ENCODE data around the gene KCNA3.
"Not testable (repeated sequence)": the region's sequence is repeated elsewhere in the genome, so short reads cannot be mapped to it uniquely, and the experiment has no call there.

KCNA3 gene

DNA sequence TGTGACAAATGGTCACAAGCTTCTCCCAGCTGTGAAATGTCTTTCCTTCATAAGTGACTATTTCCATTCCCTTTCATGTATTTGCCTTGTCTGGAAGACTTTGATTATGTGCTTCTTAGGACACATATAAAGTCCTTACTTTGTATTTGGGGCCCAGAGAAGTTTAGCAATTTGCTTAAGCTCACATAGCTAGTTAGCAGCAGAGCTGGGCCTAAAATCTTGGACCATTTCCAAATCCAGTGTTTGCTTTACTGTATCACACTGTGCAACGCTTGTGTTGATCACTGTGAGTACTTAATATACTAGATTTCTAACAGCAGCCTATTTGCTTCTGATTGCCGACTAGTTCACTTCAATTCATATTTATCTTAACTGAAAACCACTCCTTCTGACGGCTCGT, 2.2 kb upstream of the KCNA3 start:
- DNase-seq = no peak

GRCh38 chr1:110675060-110675791, 486 bp upstream of the KCNA3 start:
- no peak for DNase-seq

GRCh38 chr1:110673805-110674336, 869 bp downstream of the KCNA3 start:
- DNase-seq = no peak

DNA sequence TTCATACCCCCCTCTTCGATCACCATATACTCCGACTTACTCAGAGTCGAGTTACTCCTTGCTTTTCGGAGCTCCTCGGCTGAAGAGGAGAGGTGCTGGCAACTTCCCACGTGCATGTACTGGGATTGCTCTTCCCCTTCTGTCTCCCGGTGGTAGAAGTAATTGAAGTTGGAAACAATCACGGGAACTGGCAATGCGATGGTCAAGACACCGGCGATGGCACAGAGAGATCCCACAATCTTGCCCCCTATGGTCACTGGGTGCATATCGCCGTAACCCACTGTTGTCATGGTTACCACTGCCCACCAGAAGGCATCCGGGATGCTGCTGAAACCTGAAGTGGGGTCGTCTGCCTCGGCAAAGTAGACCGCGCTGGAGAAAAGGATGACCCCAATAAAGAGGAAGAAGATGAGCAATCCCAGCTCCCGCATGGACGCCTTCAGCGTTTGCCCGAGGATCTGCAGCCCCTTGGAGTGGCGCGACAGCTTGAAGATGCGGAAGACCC, 1.5 kb downstream of the KCNA3 start:
- no peak for DNase-seq

DNA sequence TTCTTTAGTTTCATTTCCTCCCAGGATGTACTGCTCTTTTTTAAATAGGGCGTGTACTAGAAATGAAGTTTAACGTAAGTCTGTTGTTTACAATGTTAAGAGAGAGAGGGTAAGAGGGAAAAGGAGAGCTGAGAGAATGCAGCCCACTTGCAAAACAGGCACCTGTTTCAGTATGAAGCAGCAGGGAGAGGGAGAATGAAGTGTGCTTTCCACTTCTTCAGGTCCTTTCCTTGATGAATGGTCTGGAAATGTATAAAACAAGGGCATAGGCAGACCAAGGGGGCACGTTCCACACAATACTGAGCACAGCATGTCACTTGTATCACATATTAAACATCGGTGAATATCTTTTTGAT, 2.0 kb downstream of the KCNA3 start:
- DNase-seq = no peak

DNA sequence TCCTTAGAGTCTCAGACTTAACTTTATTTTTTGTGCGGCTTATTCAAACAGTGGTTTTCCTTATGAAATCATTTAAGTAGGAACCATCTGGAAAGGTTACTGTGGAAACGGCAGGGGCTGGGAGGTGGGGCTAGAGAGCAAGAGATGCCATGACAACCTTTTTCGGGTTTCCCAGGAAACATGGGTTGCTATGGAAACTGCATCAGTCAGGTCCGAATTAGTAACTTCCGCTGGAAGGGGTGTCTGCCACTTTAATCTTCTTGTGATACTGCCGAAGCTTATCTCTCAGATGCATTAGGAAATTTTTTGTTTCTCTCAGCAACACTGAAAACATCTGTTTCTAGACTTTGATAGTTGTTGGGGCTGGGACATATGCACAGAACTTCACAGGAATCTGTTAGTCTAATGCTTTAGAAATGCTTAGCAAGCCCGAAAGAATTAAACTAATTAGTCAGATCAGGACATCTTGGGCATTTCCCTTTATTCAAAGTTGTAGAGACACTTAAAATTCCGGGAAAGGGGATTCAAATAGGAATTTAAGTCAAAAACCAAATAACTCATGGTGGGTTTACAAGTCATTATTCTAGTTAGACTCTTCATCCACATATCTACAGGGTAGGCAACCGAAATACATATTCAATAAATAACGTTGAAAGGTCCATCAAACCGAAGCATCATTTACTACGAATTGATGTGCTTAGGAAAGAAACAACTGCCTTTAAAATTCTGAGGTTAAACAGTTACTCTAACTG, 2.6 kb downstream of the KCNA3 start:
- DNase-seq = no peak

DNA sequence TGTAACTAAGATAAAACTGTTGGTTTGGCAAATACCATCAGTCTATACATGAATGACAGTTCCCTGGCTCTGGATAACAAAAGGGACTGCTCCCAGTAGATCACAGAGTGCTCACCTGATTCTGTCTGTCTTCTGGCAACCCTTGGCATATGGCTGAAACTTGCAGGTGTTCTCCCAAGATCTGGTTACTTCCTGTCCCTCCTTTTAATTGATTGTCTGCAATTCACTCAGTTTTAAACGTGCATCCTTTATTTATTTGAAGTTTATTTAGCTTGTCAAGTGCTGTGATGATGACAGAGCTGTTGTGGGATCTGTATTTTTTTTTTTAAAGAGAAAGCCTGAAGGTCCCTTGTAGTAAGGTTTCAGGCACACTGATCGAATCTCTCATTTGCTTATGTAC, 3.4 kb downstream of the KCNA3 start:
- DNase-seq = no peak

- no peak for DNase-seq
These were observed 6.2 kb downstream of the KCNA3 start for GRCh38 chr1:110668549-110668948.

GRCh38 chr1:110667776-110668175, 7.0 kb downstream of the KCNA3 start:
- no peak for DNase-seq

DNA sequence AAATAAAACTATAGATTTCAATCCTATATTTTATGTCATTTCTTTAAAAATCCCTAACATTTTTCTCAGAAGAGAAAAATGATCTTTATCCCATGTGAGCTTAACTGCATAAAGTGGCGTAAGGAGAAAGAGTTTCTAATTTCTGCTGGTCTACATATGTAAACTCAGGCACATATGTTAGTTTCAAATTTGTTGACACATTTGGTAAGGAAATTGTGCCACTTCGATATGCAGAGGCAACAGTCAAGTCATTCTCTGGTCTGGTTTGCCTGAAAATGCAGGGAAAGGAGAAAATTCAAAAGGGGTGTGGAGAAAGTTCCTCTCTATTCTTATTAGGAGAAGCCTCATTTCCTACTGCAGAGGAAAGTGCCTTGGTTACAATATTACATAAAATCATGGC, 11.5 kb downstream of the KCNA3 start:
- no peak for DNase-seq

DNA sequence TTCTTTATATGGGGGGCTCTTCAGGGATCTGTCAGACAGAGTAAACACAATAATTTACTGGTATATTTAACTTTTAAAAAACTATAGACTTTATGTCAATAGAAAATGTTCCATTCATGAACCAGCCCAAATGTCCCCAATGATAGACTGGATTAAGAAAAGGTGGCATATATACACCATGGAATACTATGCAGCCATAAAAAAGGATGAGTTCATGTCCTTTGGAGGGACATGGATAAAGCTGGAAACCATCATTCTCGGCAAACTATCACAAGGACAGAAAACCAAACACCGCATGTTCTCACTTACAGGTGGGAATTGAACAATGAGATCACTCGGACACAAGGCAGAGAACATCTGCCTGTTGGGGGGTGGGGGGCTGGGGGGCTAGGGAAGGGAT, 15.2 kb downstream of the KCNA3 start:
- not testable (repeated sequence) for DNase-seq

- no peak for DNase-seq
These were observed 17.4 kb downstream of the KCNA3 start for GRCh38 chr1:110657351-110657750.

- no peak for DNase-seq
These were observed 24.1 kb downstream of the KCNA3 start for GRCh38 chr1:110650609-110651008.

GRCh38 chr1:110648417-110648816, 26.3 kb downstream of the KCNA3 start:
- DNase-seq = no peak

DNA sequence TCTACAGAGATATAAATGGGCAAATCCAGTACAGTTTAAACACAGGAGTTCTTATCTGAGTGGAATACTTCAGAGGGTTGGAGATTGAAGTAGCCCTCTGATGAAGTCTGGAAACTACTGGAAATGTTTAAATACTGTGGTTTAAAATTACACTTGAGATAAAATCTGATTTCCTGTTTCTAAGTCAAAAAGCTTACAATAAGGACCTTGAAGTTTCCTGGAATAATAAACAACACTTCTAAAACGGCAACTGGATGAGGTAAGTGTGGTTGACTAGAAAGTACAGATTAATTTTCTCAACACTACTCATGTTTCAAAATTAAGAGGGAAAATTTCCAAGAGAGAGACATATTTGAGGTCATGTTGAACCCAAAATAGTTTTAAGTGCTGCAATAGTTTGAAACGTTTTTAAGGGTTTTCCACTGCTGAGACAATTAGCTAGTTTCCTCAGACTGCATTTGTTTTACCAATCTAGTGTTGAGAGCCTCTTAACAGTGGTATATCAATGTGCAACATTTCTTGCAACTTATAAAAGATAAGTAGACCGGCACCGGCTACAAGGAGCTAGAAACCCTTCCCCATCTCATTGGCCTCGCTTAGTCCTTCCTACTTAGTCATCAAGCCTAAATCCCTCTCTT, 27.4 kb downstream of the KCNA3 start:
- DNase-seq = no peak

DNA sequence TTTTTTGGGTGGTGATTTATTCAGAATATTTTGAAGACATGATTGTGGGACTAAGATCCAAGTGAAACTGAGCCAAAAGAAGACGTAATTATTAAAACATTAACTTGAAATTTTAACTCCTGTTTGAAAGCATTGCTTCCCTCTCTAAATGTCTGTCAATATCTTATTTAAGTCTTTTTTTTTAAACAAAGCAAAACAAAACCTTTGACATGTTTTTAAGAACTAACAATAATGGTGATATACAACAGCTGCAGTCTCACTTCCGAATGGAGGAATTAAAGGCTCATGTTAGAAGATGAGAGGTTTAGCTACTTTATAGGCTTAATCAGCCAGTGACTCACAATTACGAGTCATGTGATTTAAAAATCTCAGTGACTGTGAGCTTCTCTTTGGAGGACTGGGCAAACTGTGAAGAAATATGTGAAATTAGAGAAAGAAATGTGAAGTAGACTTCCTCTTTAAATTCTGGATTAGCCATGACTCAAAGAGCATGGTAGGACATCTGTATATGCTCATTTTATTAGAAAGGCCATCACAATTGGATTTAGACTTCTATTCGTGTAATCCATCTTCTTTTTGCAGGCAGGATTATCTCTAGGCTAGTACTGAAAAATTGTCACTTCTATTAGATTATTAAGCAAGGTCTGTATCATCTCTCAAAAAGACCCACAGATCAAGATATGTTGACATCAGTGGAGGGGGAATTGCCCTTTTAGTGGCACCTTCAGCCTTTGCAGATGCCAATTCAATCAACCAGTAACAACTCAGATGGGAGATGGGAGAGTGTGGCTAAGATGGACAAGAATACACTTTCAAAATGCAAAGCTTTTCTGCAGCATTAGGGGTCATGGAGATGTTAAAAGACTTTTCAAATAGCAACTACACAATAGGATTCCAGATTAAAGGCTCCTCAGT, 28.7 kb downstream of the KCNA3 start:
- DNase-seq = no peak

GRCh38 chr1:110645211-110645610, 29.5 kb downstream of the KCNA3 start:
- DNase-seq = no peak

GRCh38 chr1:110643879-110644472, 30.8 kb downstream of the KCNA3 start:
- no peak for DNase-seq

DNA sequence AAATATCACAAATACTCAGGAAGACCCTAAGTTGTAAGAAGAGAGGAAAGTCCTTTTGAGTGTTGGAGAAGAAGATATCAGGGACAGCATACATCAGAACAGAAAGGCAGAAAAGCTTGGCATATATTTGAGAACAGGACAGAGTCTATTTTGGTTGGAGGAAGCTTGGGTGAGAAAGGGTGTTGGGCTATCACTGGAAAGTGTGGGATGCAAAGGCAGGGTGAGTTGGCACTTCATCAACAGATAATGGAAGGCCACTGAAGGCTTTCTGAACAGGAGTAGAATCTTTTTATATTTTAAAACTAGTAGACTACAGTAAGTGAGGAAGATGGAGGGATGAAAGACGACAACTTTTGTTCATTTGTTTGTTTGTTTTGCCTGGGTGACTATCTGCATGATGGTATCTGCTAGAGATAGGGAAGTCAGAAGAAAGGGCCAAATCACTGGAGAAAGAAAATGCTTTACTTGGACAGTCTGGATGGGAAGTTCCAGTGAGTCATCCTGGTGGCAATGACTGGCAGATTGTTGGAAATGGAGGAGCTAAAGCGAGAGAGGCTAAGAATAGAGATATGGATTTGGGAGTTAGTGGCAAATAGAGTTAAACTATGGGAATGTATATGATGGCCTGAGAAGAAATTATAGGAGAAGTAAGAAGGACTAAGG, 34.9 kb downstream of the KCNA3 start:
- no peak for DNase-seq

DNA sequence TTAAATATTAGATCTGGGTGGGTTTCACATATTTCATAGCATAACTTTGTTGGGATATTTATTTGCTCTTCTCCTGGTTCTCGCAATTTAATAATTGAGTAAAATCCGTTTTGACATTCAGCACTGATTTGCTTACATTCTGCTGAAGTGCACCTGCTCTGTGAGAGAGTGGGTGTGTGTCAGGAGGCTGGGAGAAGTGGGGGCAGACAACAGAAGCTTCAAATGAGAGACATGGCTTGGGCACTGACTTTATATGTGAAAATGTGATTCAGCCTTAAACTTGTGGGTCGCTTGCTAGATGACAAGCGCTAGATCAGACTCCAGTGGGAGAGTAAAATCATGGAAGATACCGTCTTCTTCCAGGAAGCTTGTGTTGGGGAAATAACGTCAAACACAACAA, 36.2 kb downstream of the KCNA3 start:
- DNase-seq = no peak

GRCh38 chr1:110638058-110638457, 36.7 kb downstream of the KCNA3 start:
- DNase-seq = no peak

DNA sequence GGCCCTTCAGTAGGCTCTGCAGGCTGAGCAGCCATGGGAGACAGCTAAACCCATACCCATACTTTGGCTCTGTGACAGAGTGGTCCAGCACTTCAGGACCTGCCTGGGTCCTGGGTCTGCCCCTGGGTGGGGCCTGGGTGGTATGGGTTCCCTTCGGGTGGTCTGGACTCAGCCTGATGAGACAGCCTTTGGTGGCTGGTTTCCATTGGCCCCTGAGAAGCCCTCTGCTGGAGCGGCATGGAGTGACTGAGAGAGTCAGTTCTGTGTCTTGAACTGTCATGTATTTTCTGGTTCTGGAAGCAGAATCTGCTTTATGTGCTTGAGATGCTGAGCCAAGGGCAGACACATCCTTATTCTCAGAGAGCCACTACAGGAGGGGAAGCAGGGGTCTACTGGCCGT, 37.3 kb downstream of the KCNA3 start:
- no peak for DNase-seq

Data from NCI-H187 treated with DMSO at 0.1 percent for 48 hours (cell line).